Measurements from ENCODE around the gene FOXN3. TPM values are rescaled to one million over a fixed set of nuclear protein-coding genes. Genes with fewer than 3 reads are reported as not detected.

FOXN3 gene
- total RNA-seq, 2 donors from 2014 or later: 53.9 to 141 TPM

DNA sequence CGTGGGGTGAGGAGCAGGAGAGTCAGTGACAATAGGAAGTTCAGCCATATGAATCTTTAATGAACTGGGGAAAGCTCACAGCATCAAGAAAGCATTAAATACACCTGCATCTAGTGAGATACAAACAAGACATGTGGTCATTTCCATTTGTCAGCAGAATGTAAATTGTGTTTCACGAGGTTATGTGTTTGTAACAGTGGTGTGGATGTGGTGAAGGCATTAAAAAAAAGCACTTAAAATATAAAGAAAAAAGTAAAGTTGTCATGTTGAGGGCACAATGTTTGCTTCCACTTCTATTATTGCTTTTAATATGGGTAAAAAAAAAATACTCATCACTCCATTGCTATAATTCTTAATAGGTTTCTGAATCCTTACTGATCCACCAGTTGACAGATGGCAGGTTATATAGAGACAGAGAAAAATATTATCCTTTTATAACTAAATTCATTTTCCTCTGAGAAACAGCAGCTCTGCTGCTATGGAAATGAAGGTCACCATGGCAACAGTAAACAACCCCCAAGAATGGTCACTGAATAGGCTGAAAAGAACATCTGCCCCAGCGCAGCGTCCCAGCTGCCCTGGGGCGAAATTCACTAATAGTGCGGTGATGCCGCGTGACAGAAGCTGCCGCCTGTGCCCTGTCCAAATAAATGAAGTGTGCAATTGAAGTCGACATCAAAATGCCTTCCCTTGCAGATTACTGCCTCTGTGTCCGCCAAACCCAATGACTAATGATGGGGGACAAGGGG, 226.1 kb downstream of the FOXN3 start:
- DNase-seq (ENCODE audit: low spot score): no peak
- Histone ChIP-seq H3K4me3 (no peak overlapping the region), H3K27me3 (replicated peaks; ENCODE audit: insufficient read depth) (no peaks in the 10 kb centered on the region), H3K36me3 (no peaks in the 10 kb centered on the region), H3K27ac (no peak overlapping the region), H3K4me1 (replicated peaks) (peaks cover 10% of the 10 kb centered on the region), H3K9me3 (no peaks in the 10 kb centered on the region)
- 77% methylated on average over 11 of the region's 11 CpGs for WGBS
- intact Hi-C loops (cut with DNase I): no loop called here
- TF ChIP-seq POLR2AphosphoS5 (IDR thresholded peaks at IDR 0.05): no peak
- TF ChIP-seq CTCF (IDR thresholded peaks at IDR 0.05): no peak
- TF ChIP-seq POLR2A (IDR thresholded peaks at IDR 0.05): no peak

GRCh38 chr14:89188492-89188891, 228.5 kb downstream of the FOXN3 start:
- no peaks in the 10 kb centered on the region for H3K27me3 ChIP-seq (replicated peaks; ENCODE audit: insufficient read depth)
- no peak overlapping the region for H3K27ac ChIP-seq
- no peak for DNase-seq (ENCODE audit: low spot score)
- 87% methylated on average over 3 of the region's 3 CpGs for WGBS
- intact Hi-C loops (cut with DNase I): no loop called here
- no peaks in the 10 kb centered on the region for H3K9me3 ChIP-seq
- H3K36me3 ChIP-seq: no peaks in the 10 kb centered on the region
- peaks cover 10% of the 10 kb centered on the region for H3K4me1 ChIP-seq (replicated peaks)
- no peak overlapping the region for H3K4me3 ChIP-seq
- TF ChIP-seq POLR2AphosphoS5 (IDR thresholded peaks at IDR 0.05): no peak
- TF ChIP-seq POLR2A (IDR thresholded peaks at IDR 0.05): no peak
- no peak for TF ChIP-seq CTCF (IDR thresholded peaks at IDR 0.05)

- intact Hi-C loops (cut with DNase I): no loop called here
- TF ChIP-seq CTCF (IDR thresholded peaks at IDR 0.05) (no peak), POLR2AphosphoS5 (IDR thresholded peaks at IDR 0.05) (no peak), POLR2A (IDR thresholded peaks at IDR 0.05) (no peak)
- H3K27me3 ChIP-seq (replicated peaks; ENCODE audit: insufficient read depth): no peaks in the 10 kb centered on the region
- no peak overlapping the region for H3K4me3 ChIP-seq
- H3K9me3 ChIP-seq: no peaks in the 10 kb centered on the region
- peak overlapping the region in 1 of 2 donors; percentile 61 for H3K27ac ChIP-seq
- no peak for DNase-seq (ENCODE audit: low spot score)
- 88% methylated on average over 6 of the region's 6 CpGs for WGBS
- H3K4me1 ChIP-seq (replicated peaks): peaks cover 10% of the 10 kb centered on the region
- no peaks in the 10 kb centered on the region for H3K36me3 ChIP-seq
Measured at GRCh38 chr14:89187501-89187900, 229.5 kb downstream of the FOXN3 start.

DNA sequence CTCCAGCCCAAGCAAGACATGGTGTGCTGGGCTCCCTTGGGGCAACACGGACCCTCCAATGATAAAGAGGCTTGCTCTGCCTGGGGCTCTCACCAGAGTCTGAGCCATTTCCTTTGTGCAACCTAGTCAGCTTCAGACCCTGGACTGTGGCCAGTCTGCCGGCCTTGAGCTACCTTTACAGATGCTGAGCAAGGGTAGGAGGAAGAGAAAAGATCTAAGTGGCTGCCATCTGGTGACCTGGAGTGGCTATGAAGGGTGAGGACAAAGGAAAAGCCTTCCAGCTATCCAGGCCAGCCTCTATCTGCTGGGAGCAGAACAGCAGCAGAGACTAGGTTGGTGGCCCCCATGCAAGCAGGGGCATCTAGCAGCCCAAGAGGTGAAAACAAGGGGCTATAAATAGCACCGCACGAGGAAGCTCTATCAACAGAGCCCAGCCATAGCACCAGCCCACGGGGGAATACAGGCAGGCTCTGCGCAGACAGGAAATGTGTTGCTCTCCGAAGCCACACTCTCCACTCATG, 230.1 kb downstream of the FOXN3 start:
- Histone ChIP-seq H3K27me3 (replicated peaks; ENCODE audit: insufficient read depth) (no peaks in the 10 kb centered on the region), H3K4me1 (replicated peaks) (peaks cover 10% of the 10 kb centered on the region), H3K4me3 (no peak overlapping the region), H3K36me3 (no peaks in the 10 kb centered on the region), H3K27ac (peak overlapping the region in 1 of 2 donors; percentile 61), H3K9me3 (no peaks in the 10 kb centered on the region)
- DNase-seq (ENCODE audit: low spot score): no peak
- TF ChIP-seq POLR2A (IDR thresholded peaks at IDR 0.05) (no peak), CTCF (IDR thresholded peaks at IDR 0.05) (no peak), POLR2AphosphoS5 (IDR thresholded peaks at IDR 0.05) (no peak)
- 81% methylated on average over 7 of the region's 7 CpGs for WGBS
- intact Hi-C loops (cut with DNase I): no loop called here
